ENCODE data around the gene GPR150.

The GPR150 gene

DNA sequence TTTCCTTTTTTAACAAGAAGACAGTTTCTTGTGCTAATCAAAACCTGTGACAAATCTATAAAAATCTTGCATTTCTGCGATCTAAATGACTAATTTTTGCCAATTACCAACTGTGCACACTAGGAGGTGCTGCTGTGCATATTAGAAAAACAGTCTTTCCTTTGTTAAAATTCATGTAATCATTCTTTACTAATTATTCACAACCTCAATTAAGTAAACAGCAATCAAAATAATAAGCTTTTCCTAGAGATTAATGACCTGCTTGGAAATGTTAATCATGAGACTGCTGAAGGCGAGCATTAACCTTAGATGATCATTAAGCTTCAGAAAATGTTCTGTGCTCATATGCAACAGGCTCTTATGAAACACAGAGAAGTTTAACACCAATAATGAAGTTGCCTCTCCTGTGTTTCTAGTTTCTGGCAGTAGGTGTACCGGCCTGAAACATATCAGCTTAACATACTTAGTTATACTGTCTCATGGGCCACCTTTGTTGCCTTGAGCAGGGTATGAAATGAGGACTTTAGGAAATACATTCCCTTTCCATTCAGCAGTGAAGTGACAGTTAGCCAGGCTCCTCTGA, 44.4 kb downstream of the GPR150 start:
- Histone ChIP-seq H3K4me1 (peaks cover 1% of the 10 kb centered on the region), H3K9me3 (ENCODE audit: control insufficient read depth, low read length) (no peaks in the 10 kb centered on the region), H3K4me2 (ENCODE audit: low read length) (no peak overlapping the region), H3K27me3 (ENCODE audit: control insufficient read depth, insufficient read depth, low read length) (no peaks in the 10 kb centered on the region), H3K79me2 (no peaks in the 10 kb centered on the region), H2AFZ (no peak overlapping the region), H3K4me3 (ENCODE audit: low read depth, low read length) (peak overlapping the region; percentile 6), H3K36me3 (ENCODE audit: control insufficient read depth, insufficient read depth, low read length) (no peaks in the 10 kb centered on the region), H3K27ac (no peak overlapping the region), H3K9ac (no peak overlapping the region)
- TF ChIP-seq, protein P1, sequence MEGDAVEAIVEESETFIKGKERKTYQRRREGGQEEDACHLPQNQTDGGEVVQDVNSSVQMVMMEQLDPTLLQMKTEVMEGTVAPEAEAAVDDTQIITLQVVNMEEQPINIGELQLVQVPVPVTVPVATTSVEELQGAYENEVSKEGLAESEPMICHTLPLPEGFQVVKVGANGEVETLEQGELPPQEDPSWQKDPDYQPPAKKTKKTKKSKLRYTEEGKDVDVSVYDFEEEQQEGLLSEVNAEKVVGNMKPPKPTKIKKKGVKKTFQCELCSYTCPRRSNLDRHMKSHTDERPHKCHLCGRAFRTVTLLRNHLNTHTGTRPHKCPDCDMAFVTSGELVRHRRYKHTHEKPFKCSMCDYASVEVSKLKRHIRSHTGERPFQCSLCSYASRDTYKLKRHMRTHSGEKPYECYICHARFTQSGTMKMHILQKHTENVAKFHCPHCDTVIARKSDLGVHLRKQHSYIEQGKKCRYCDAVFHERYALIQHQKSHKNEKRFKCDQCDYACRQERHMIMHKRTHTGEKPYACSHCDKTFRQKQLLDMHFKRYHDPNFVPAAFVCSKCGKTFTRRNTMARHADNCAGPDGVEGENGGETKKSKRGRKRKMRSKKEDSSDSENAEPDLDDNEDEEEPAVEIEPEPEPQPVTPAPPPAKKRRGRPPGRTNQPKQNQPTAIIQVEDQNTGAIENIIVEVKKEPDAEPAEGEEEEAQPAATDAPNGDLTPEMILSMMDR (IDR thresholded peaks at IDR 0.05), result peak; percentile 87

DNA sequence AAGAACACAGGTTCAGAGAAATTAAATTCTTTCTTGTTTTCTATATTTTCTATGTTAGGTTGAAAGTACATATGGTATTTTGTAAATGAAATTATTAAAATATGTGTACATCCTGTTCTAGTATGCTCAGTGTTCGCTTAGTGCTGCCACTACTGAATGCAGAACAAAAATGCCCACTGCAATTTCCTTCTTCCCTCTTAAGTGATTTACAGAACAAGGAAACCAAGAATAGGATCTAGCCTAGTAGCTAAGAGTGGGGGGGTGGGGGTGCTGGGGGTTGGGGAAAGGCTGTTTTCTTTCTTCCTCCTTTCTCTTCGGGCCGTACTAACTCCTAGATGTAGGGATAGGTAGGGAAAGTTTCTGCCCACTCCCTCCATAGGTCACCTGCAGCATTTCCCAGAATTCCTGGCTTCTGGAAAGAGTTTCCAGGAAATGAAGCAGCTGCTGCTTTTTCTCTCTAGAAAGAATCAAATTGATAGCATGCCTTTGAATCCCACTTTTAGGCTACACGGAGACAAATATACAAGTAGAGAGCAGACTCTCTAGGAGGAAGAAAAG, 47.3 kb downstream of the GPR150 start:
- Histone ChIP-seq H3K4me3 (ENCODE audit: low read depth, low read length) (no peak overlapping the region), H3K79me2 (no peaks in the 10 kb centered on the region), H3K27me3 (ENCODE audit: control insufficient read depth, insufficient read depth, low read length) (no peaks in the 10 kb centered on the region), H3K27ac (no peak overlapping the region), H3K9ac (no peak overlapping the region), H3K4me1 (peaks cover 7% of the 10 kb centered on the region), H2AFZ (no peak overlapping the region), H3K36me3 (ENCODE audit: control insufficient read depth, insufficient read depth, low read length) (no peaks in the 10 kb centered on the region), H3K9me3 (ENCODE audit: control insufficient read depth, low read length) (no peaks in the 10 kb centered on the region), H3K4me2 (ENCODE audit: low read length) (no peak overlapping the region)
- TF ChIP-seq, protein P1 (IDR thresholded peaks at IDR 0.05), result no peak

DNA sequence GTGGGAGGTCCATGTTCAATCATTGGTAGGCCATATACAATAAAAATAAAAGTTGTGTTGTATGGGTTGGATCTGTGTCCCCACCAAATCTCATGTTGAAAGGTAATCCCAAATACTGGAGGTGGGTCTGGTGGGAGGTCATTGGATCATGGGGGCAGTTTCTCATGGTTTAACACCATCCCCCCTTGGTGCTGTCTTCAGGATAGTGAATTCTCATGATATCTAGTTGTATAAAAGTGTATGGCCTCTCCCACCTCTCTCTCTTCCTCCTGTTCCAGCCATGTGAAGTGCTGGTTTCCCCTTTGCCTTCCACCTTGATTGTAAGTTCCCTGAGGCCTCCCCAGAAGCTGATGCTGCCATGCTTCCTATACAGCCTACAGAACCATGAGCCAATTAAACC, 47.8 kb downstream of the GPR150 start:
- H3K4me2 ChIP-seq (ENCODE audit: low read length), result no peak overlapping the region
- no peaks in the 10 kb centered on the region for H3K27me3 ChIP-seq (ENCODE audit: control insufficient read depth, insufficient read depth, low read length)
- peaks cover 7% of the 10 kb centered on the region for H3K4me1 ChIP-seq
- H3K27ac ChIP-seq, result no peak overlapping the region
- H3K9me3 ChIP-seq (ENCODE audit: control insufficient read depth, low read length), result no peaks in the 10 kb centered on the region
- no peaks in the 10 kb centered on the region for H3K36me3 ChIP-seq (ENCODE audit: control insufficient read depth, insufficient read depth, low read length)
- TF ChIP-seq, protein P1 (IDR thresholded peaks at IDR 0.05), result no peak
- no peaks in the 10 kb centered on the region for H3K79me2 ChIP-seq
- no peak overlapping the region for H3K9ac ChIP-seq
- H2AFZ ChIP-seq, result no peak overlapping the region
- no peak overlapping the region for H3K4me3 ChIP-seq (ENCODE audit: low read depth, low read length)

DNA sequence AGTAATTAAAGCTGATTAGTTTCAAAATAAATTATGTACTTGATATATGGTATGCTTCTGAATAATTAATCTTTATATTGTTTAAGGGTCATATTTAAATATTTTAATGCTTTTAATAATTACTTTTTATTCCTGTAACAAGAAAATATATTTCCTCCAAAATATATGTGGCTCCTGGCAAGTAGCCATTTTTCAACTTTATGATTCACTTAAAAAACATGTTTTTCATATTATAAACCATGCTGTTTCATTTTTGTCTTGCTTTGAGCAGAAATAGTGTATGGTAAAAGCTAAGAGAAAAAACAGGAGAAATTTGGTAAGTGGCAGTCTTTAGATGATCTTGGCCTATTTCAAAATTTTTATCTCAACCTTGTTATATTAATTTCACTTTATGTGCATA, 48.3 kb downstream of the GPR150 start:
- Histone ChIP-seq H3K79me2 (no peaks in the 10 kb centered on the region), H3K4me1 (peaks cover 7% of the 10 kb centered on the region), H3K4me2 (ENCODE audit: low read length) (no peak overlapping the region), H3K36me3 (ENCODE audit: control insufficient read depth, insufficient read depth, low read length) (no peaks in the 10 kb centered on the region), H3K27me3 (ENCODE audit: control insufficient read depth, insufficient read depth, low read length) (no peaks in the 10 kb centered on the region), H3K4me3 (ENCODE audit: low read depth, low read length) (no peak overlapping the region), H3K27ac (no peak overlapping the region), H3K9me3 (ENCODE audit: control insufficient read depth, low read length) (no peaks in the 10 kb centered on the region), H2AFZ (no peak overlapping the region), H3K9ac (no peak overlapping the region)
- TF ChIP-seq, protein P1 (IDR thresholded peaks at IDR 0.05), result no peak

DNA sequence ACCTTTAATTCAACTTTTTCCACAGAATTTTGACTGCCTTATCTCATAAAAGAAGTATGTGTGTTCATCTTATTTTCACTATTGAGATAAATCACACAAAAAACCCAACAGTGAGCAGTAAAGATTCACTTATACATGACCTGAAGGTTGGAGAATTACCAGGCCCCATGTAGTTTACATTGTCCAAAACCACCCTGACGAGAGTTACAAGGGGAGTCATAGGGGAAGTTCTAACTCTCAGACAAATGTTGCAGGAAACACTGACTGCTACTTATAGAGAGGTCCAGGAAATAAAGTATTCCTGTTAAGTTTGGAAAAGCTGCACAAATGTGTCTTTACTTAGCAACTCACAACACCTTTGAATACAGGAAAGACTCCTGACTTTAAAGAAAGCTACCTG, 48.8 kb downstream of the GPR150 start:
- no peak overlapping the region for H3K4me2 ChIP-seq (ENCODE audit: low read length)
- H3K9ac ChIP-seq, result no peak overlapping the region
- no peaks in the 10 kb centered on the region for H3K79me2 ChIP-seq
- no peak overlapping the region for H3K4me3 ChIP-seq (ENCODE audit: low read depth, low read length)
- no peaks in the 10 kb centered on the region for H3K9me3 ChIP-seq (ENCODE audit: control insufficient read depth, low read length)
- no peaks in the 10 kb centered on the region for H3K27me3 ChIP-seq (ENCODE audit: control insufficient read depth, insufficient read depth, low read length)
- no peaks in the 10 kb centered on the region for H3K36me3 ChIP-seq (ENCODE audit: control insufficient read depth, insufficient read depth, low read length)
- no peak overlapping the region for H3K27ac ChIP-seq
- H2AFZ ChIP-seq, result no peak overlapping the region
- TF ChIP-seq, protein P1 (IDR thresholded peaks at IDR 0.05), result no peak
- H3K4me1 ChIP-seq, result peaks cover 7% of the 10 kb centered on the region
